Duodenal mucosa (tissue), 2 donors: ENCODE results near the gene CLPSL2.

Source experiments
- H3K27ac ChIP-seq: one replicate; pipeline ENCODE4 v1.7.0; 2013; ENCODE audit warnings: low read depth, low read length
- H3K27me3 ChIP-seq, 2 donors: one replicate each; pipeline ENCODE4 v1.7.0; 2013; ENCODE audit warnings: low read length in 2 of 2, control low read depth in 1 of 2; ENCODE audit not compliant: insufficient read depth in 2 of 2, control insufficient read depth in 1 of 2
- H3K36me3 ChIP-seq, 2 donors: one replicate each; pipeline ENCODE4 v1.7.0; 2013; ENCODE audit warnings: low read length in 2 of 2, control low read depth in 1 of 2; ENCODE audit not compliant: insufficient read depth in 2 of 2, control insufficient read depth in 1 of 2
- H3K4me1 ChIP-seq, 2 donors: one replicate each; pipeline ENCODE4 v1.7.0; 2013; ENCODE audit warnings: low read length in 2 of 2, control low read depth in 1 of 2; ENCODE audit not compliant: insufficient read depth in 2 of 2, control insufficient read depth in 1 of 2
- H3K4me3 ChIP-seq, 2 donors: one replicate each; pipeline ENCODE4 v1.7.0; 2013; ENCODE audit warnings: low read length in 2 of 2, low read depth in 1 of 2
- H3K9ac ChIP-seq, 2 donors: one replicate each; pipeline ENCODE4 v1.7.0; 2013; ENCODE audit warnings: low read length in 2 of 2, low read depth in 1 of 2
- H3K9me3 ChIP-seq, 2 donors: one replicate each; pipeline ENCODE4 v1.7.0; 2013; ENCODE audit warnings: low read length in 2 of 2, control low read depth in 1 of 2; ENCODE audit not compliant: control insufficient read depth in 1 of 2

CLPSL2 gene

DNA sequence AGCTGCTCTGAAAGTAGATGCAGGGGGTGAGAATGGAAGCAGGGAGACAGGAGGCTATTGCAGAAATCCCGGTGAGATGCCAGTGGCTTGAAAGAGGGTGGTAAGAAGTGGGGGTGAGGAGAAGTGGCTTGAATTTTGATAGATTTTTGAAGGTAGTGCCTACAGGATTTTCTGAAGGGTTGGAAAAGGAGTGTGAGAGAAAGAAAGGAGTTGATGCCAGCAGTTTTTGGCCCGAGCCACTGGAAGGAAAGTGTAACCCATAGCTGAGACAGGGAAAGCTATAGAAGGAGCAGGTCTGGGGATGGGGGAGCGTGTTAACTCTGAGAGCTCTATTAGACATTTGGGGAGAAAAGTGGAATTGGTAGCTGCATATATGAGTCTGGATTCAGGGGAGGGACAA lies 29.9 kb upstream of the CLPSL2 start:
- no peaks in the 10 kb centered on the region for H3K9me3 ChIP-seq
- H3K9ac ChIP-seq = no peak overlapping the region
- no peaks in the 10 kb centered on the region for H3K4me1 ChIP-seq
- H3K36me3 ChIP-seq = no peaks in the 10 kb centered on the region
- H3K4me3 ChIP-seq = no peak overlapping the region
- H3K27me3 ChIP-seq = no peaks in the 10 kb centered on the region
- H3K27ac ChIP-seq = no peak overlapping the region

DNA sequence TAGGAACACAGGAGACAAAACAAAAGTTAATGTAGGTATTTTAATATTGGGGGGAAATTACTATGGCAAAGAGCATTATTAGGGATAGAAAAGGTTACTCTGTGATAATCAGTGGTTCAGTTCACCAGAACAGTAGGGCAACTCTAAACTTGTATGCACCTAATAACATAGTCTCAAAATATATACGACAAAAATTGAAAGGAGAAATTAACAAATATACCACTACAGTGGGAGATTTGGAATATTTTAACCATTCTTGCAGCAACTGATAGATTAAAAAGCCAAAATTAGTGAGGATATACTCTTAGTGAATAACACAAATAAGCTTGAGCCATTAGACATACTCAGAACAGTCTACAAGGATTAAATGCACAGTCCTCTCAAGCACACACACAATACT lies 28.5 kb upstream of the CLPSL2 start:
- Histone ChIP-seq H3K27ac (no peak overlapping the region), H3K4me1 (no peaks in the 10 kb centered on the region), H3K27me3 (no peaks in the 10 kb centered on the region), H3K36me3 (no peaks in the 10 kb centered on the region), H3K9me3 (no peaks in the 10 kb centered on the region), H3K9ac (no peak overlapping the region), H3K4me3 (no peak overlapping the region)

DNA sequence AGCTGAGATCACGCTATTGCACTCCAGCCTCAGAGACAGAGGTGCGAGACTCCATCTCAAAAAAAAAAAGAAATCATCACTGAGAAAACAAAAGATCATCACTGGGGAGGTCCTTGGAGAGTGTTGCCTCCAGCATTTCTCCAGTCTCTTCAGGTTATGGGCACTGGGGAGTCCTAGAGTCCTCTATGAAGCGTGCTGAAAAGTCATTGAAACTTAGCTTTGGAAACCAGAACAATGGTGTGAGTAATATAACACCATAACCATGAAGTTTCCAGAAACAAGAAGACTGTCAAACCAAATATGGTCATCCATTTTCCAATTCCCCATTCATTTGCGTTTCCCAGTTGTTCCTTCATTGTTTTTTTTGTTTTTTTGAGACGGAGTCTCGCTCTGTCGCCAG lies 25.8 kb upstream of the CLPSL2 start:
- H3K27ac ChIP-seq = no peak overlapping the region
- no peaks in the 10 kb centered on the region for H3K4me1 ChIP-seq
- H3K27me3 ChIP-seq = no peaks in the 10 kb centered on the region
- H3K9ac ChIP-seq = no peak overlapping the region
- no peaks in the 10 kb centered on the region for H3K9me3 ChIP-seq
- H3K36me3 ChIP-seq = no peaks in the 10 kb centered on the region
- no peak overlapping the region for H3K4me3 ChIP-seq

DNA sequence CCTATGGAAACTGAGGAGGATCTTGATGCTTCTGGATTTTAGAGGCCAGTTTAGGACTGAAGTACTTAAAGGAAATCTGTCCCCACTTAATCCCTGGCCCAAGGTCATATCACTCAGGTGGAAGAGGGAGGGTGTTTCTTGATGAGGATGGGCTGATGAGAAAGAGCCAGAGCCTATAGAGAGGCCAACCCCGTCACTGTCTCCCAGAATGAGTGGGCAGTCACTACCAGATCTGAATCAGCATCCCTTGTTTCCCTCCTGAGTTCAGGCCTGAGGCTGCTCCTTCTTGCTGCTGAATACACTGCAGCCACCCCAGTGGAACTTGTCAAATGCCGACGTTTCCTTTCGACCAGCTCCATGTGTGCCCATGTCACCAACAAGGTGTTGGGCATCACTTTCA lies 24.8 kb upstream of the CLPSL2 start:
- no peak overlapping the region for H3K9ac ChIP-seq
- H3K4me3 ChIP-seq = no peak overlapping the region
- H3K9me3 ChIP-seq = no peaks in the 10 kb centered on the region
- no peaks in the 10 kb centered on the region for H3K4me1 ChIP-seq
- no peaks in the 10 kb centered on the region for H3K27me3 ChIP-seq
- H3K27ac ChIP-seq = no peak overlapping the region
- no peaks in the 10 kb centered on the region for H3K36me3 ChIP-seq

- no peaks in the 10 kb centered on the region for H3K9me3 ChIP-seq
These were observed 24.1 kb upstream of the CLPSL2 start for GRCh38 chr6:35752330-35752729.

DNA sequence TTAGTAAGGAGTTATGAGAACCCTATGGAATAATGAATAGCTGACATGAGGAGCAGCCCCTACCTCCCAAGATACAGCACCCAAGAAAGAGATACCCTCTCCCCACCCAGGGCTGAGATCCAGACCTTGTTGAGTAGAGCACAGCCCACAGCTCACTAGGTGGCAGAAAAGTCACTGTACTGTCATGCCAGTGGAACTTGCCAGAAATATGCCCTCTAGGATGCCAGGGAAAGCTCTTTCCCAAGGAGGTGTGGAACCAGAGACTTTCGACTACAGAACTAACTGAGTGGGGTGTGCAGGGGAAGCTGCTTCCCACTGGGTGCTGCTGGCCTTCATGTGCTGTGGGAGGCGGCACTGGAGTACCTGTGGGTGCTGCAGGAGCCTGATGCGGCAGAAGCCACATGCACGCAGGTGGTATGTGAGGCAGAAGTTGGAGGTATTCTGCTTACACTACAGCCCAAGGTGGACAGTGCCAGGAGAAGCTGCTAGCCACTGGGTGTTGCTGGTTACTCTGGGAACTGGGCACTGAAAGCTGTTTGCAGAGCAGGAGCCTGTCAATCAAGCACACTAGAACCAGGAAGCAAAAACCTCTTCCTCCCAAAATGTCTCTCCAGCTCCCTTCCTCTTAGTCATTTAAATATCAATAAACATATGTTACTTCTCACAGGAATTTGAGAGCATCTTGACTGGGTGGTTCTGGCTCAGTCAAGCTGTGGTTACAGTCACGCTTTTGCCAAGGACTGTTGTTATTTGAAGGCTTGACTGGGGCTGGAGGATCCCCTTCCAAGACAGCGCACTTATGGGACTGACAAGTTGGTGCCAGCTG lies 21.7 kb upstream of the CLPSL2 start:
- Histone ChIP-seq H3K4me1 (no peaks in the 10 kb centered on the region), H3K9ac (no peak overlapping the region), H3K27ac (no peak overlapping the region), H3K36me3 (no peaks in the 10 kb centered on the region), H3K27me3 (no peaks in the 10 kb centered on the region), H3K4me3 (no peak overlapping the region), H3K9me3 (no peaks in the 10 kb centered on the region)

More at GRCh38 chr6:35752330-35752729, 24.1 kb upstream of the CLPSL2 start:
- Histone ChIP-seq H3K27me3 (no peaks in the 10 kb centered on the region), H3K27ac (no peak overlapping the region), H3K4me3 (no peak overlapping the region), H3K9ac (no peak overlapping the region), H3K4me1 (no peaks in the 10 kb centered on the region), H3K36me3 (no peaks in the 10 kb centered on the region)

GRCh38 chr6:35755278-35755924 lies 21.0 kb upstream of the CLPSL2 start:
- Histone ChIP-seq H3K27me3 (no peaks in the 10 kb centered on the region), H3K36me3 (no peaks in the 10 kb centered on the region), H3K27ac (no peak overlapping the region), H3K4me1 (no peaks in the 10 kb centered on the region), H3K9me3 (no peaks in the 10 kb centered on the region), H3K4me3 (no peak overlapping the region), H3K9ac (no peak overlapping the region)

DNA sequence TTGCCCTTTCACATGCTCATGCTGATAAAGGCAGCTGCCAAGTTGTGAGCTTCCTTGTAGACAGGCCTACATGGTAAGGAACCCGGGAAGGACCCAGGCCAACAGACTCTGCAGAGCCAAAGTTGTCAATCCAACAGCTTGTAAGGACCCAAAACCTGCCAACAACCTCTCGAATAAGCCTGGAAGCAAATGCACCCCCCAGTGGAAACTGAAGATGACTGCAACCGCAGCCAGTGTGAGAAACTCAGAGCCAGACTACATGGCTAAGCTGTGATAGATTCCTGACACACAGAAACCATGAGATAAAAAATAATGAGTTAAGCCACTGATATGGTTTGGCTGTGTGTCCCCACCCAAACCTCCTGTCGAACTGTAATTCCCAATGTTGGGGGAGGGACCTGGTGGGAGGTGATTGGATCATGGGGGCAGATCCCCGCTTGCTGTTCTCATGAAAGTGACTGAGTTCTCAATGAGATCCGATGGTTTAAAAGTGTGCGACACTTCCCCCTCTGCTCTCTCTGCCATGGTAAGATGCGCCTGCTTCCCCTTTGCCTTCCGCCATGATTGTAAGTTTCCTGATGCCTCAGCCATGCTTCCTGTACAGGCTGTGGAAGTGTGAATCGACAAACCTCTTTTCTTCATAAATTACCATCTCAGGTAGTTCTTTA lies 18.8 kb upstream of the CLPSL2 start:
- Histone ChIP-seq H3K27me3 (no peaks in the 10 kb centered on the region), H3K9ac (no peak overlapping the region), H3K36me3 (no peaks in the 10 kb centered on the region), H3K4me3 (no peak overlapping the region), H3K27ac (no peak overlapping the region), H3K9me3 (no peaks in the 10 kb centered on the region), H3K4me1 (no peaks in the 10 kb centered on the region)

GRCh38 chr6:35759426-35759825 lies 17.0 kb upstream of the CLPSL2 start:
- no peaks in the 10 kb centered on the region for H3K9me3 ChIP-seq
- H3K36me3 ChIP-seq = no peaks in the 10 kb centered on the region
- H3K4me1 ChIP-seq = no peaks in the 10 kb centered on the region
- peaks cover 7 to 14% of the 10 kb centered on the region in 2 donors for H3K27me3 ChIP-seq
- no peak overlapping the region for H3K4me3 ChIP-seq
- no peak overlapping the region for H3K9ac ChIP-seq
- H3K27ac ChIP-seq = no peak overlapping the region

DNA sequence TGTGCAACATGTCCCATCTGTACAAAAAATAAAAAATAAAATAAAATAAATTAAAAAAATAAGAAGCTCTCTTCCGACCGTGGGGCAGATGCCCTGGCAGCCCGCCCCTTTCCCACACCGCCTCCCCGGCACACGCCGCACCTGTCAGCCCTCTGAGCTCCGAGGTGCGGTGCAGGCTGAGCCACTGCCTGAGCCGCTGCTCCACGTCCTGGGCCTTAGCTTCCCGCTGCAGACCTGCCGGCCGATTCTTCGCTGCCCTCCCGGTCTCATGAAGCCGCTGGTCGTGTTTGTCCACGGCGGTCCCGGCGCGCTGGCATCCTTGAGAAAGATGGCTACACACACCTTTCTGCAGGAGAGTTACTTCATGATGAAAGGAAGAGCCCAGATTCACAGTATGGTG lies 10.7 kb upstream of the CLPSL2 start:
- Histone ChIP-seq H3K4me3 (no peak overlapping the region), H3K4me1 (no peaks in the 10 kb centered on the region), H3K36me3 (no peaks in the 10 kb centered on the region), H3K27me3 (peaks cover 7 to 17% of the 10 kb centered on the region in 2 donors), H3K9ac (no peak overlapping the region), H3K9me3 (no peaks in the 10 kb centered on the region), H3K27ac (no peak overlapping the region)
